Caco-2 (cell line): ENCODE results near the gene NXF1. TPM values are rescaled to one million over a fixed set of nuclear protein-coding genes. Genes with fewer than 3 reads are reported as not detected.
A peak's percentile ranks its signal among the peaks of the same experiment; 100 is the strongest.

Experiments
- BruUV-seq: library from RNA; stranded (reverse); fragments of 400-500 nt; replicated peaks from 2 replicates; lab custom pipeline; 2021; lab: Mats Ljungman, UMichigan
- CTCF ChIA-PET: fragments of 300-600 bp; sonication (Branson Sonifier 250); formaldehyde crosslinking; loops from one replicate; lab custom pipeline; 2022; ENCODE audit warnings: antibody characterized with exemption; lab: Charles Lee
- POLR2A ChIA-PET: fragments of 300-600 bp; sonication (Branson Sonifier 250); formaldehyde crosslinking; loops from one replicate; lab custom pipeline; 2022; ENCODE audit warnings: antibody characterized with exemption; lab: Charles Lee
- DNase-seq, 2 experiments: peaks; one replicate each; pipeline versions ENCODE4 v3.0.0 to v3.0.0-alpha.2; 2020 to 2022
- H3K27me3 ChIP-seq: replicated peaks from 2 replicates; pipeline ENCODE4 v1.6.0; 2011; ENCODE audit warnings: low read length; ENCODE audit not compliant: control insufficient read depth, insufficient read depth
- H3K36me3 ChIP-seq: 2 replicates; pipeline ENCODE4 v1.5.1; 2011; ENCODE audit warnings: low read length; ENCODE audit not compliant: control insufficient read depth, insufficient read depth
- H3K4me1 ChIP-seq: fragments of 250-450 bp; sonication (Bioruptor Pico); 2 replicates; pipeline ENCODE4 v1.5.1; 2020; ENCODE audit warnings: mild to moderate bottlenecking
- H3K4me3 ChIP-seq: 2 replicates; pipeline ENCODE4 v1.5.1; 2011; ENCODE audit warnings: low read depth, mild to moderate bottlenecking, control low read depth, low read length
- H3K9me3 ChIP-seq: fragments of 250-450 bp; sonication (Bioruptor Pico); 2 replicates; pipeline ENCODE4 v1.5.1; 2020; ENCODE audit warnings: mild to moderate bottlenecking, moderate library complexity
- H3K27ac Mint-ChIP-seq: one replicate; pipeline ENCODE4 v1.8.0; 2022; ENCODE audit warnings: mixed read lengths; ENCODE audit not compliant: unreplicated experiment
- H3K27me3 Mint-ChIP-seq: one replicate; pipeline ENCODE4 v1.8.0; 2022; ENCODE audit warnings: mixed read lengths; ENCODE audit not compliant: insufficient read depth, unreplicated experiment
- H3K36me3 Mint-ChIP-seq: one replicate; pipeline ENCODE4 v1.8.0; 2022; ENCODE audit warnings: mild to moderate bottlenecking, mixed read lengths; ENCODE audit not compliant: insufficient read depth, unreplicated experiment
- H3K4me1 Mint-ChIP-seq: one replicate; pipeline ENCODE4 v1.8.0; 2022; ENCODE audit warnings: low read depth, mixed read lengths; ENCODE audit not compliant: unreplicated experiment
- H3K4me3 Mint-ChIP-seq: one replicate; pipeline ENCODE4 v1.8.0; 2022; ENCODE audit warnings: mild to moderate bottlenecking, moderate library complexity, mixed read lengths; ENCODE audit not compliant: unreplicated experiment
- H3K9me3 Mint-ChIP-seq: one replicate; pipeline ENCODE4 v1.8.0; 2022; ENCODE audit warnings: mixed read lengths; ENCODE audit not compliant: unreplicated experiment
- intact Hi-C: fragments of 100-400 bp; cut with micrococcal nuclease; formaldehyde crosslinking; loops from one replicate; pipeline ENCODE4 v1.10.0; 2022; ENCODE audit not compliant: unreplicated experiment
- total RNA-seq: library from RNA; stranded (reverse); gene quantifications from 2 replicates; pipeline ENCODE4 v1.2.3, GENCODE V29; 2022
- TF ChIP-seq, protein P1 (sequence below), 2 experiments: fragments of 200-600 bp in 1 of 2; IDR thresholded peaks; 1 replicate in 1 of 2; 2 replicates in 1 of 2; pipeline versions ENCODE4 v1.5.1 to v1.8.0; 2011 to 2022; ENCODE audit warnings: antibody characterized with exemption in 1 of 2, control low read depth in 1 of 2, inconsistent platforms in 1 of 2, low read depth in 1 of 2, low read length in 1 of 2, mild to moderate bottlenecking in 1 of 2, moderate library complexity in 1 of 2; ENCODE audit not compliant: insufficient read depth in 1 of 2, severe bottlenecking in 1 of 2, unreplicated experiment in 1 of 2

Gene NXF1
- total RNA-seq, 1 experiment from 2014 or later: 77.5 TPM

- peak overlapping the region; percentile 83 for H3K4me3 Mint-ChIP-seq
- TF ChIP-seq, protein P1, sequence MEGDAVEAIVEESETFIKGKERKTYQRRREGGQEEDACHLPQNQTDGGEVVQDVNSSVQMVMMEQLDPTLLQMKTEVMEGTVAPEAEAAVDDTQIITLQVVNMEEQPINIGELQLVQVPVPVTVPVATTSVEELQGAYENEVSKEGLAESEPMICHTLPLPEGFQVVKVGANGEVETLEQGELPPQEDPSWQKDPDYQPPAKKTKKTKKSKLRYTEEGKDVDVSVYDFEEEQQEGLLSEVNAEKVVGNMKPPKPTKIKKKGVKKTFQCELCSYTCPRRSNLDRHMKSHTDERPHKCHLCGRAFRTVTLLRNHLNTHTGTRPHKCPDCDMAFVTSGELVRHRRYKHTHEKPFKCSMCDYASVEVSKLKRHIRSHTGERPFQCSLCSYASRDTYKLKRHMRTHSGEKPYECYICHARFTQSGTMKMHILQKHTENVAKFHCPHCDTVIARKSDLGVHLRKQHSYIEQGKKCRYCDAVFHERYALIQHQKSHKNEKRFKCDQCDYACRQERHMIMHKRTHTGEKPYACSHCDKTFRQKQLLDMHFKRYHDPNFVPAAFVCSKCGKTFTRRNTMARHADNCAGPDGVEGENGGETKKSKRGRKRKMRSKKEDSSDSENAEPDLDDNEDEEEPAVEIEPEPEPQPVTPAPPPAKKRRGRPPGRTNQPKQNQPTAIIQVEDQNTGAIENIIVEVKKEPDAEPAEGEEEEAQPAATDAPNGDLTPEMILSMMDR (IDR thresholded peaks at IDR 0.05; ENCODE audit: insufficient read depth in 1 of 2, low read depth in 1 of 2, low read length in 1 of 2, severe bottlenecking in 1 of 2, unreplicated experiment in 1 of 2): no peak
- BruUV-seq: no TSS peak
- peak overlapping the region; percentile 93 for H3K27ac Mint-ChIP-seq
- no peaks in the 10 kb centered on the region for H3K27me3 Mint-ChIP-seq
- no peak for DNase-seq
- peaks cover 6% of the 10 kb centered on the region; the same call in 1 of the 2 replicates for H3K36me3 ChIP-seq
- ChIA-PET CTCF (no interaction called here), POLR2A (interaction anchor here (0.7 to 1.6 kb wide), 4 partner anchors 30 to 86 kb away, joined by 3 to 6 read pairs (median 4); partner anchors contain the start of genes POLR2G and STX5)
- peak overlapping the region; percentile 1; the same call in 1 of the 2 replicates for H3K4me3 ChIP-seq
- peaks cover 5% of the 10 kb centered on the region for H3K4me1 ChIP-seq
- no peaks in the 10 kb centered on the region for H3K9me3 Mint-ChIP-seq
- H3K36me3 Mint-ChIP-seq: peaks cover 90% of the 10 kb centered on the region
- H3K4me1 Mint-ChIP-seq: peaks cover 14% of the 10 kb centered on the region
- H3K27me3 ChIP-seq: no peaks in the 10 kb centered on the region
- H3K9me3 ChIP-seq: no peaks in the 10 kb centered on the region
- intact Hi-C loops: loop anchor here (1.0 kb wide), 2 partner anchors 13 to 70 kb away; partner anchors contain the start of gene NXF1
Observed at GRCh38 chr11:62792202-62792575, 13.1 kb downstream of the NXF1 start.

- no TSS peak for BruUV-seq
- no peaks in the 10 kb centered on the region for H3K9me3 ChIP-seq
- Mint-ChIP-seq H3K27ac (peak within 1 kb of the TSS; percentile 93), H3K4me1 (peaks cover 14% of the 10 kb centered on the region), H3K9me3 (no peaks in the 10 kb centered on the region), H3K27me3 (no peaks in the 10 kb centered on the region), H3K4me3 (peak within 1 kb of the TSS; percentile 83), H3K36me3 (peaks cover 90% of the 10 kb centered on the region)
- TF ChIP-seq, protein P1 (IDR thresholded peaks at IDR 0.05; ENCODE audit: insufficient read depth in 1 of 2, low read depth in 1 of 2, low read length in 1 of 2, severe bottlenecking in 1 of 2, unreplicated experiment in 1 of 2): peak in 1 of 2 experiments; percentile 19
- intact Hi-C loops: loop anchor here (1.0 kb wide), 2 partner anchors 14 to 71 kb away; partner anchors contain the start of gene NXF1
- H3K27me3 ChIP-seq: no peaks in the 10 kb centered on the region
- H3K4me3 ChIP-seq: peak within 1 kb of the TSS; percentile 81
- H3K36me3 ChIP-seq: peaks cover 6% of the 10 kb centered on the region; the same call in 1 of the 2 replicates
- peaks cover 5% of the 10 kb centered on the region for H3K4me1 ChIP-seq
- CTCF ChIA-PET: interaction anchor here (0.9 kb wide), 1 partner anchor 22 kb away, joined by 3 read pairs; no protein-coding TSS in a partner anchor
- POLR2A ChIA-PET: interaction anchor here (0.6 to 1.6 kb wide), 7 partner anchors 20 to 65 kb away, joined by 3 to 5 read pairs (median 4); partner anchors contain the start of genes POLR2G, STX5 and TAF6L
- peak; percentile 84 to 92 for DNase-seq
Observed at GRCh38 chr11:62791501-62792201, 13.6 kb downstream of the NXF1 start, which contains the start of gene TMEM223. TSS of gene TMEM223 (minus strand) at chr11:62792006. CDS start at chr11:62791994, 12 bp downstream.

- H3K9me3 ChIP-seq: no peaks in the 10 kb centered on the region
- intact Hi-C loops: no loop called here
- Mint-ChIP-seq H3K27ac (peak overlapping the region; percentile 93), H3K36me3 (peaks cover 76% of the 10 kb centered on the region), H3K4me1 (peaks cover 12% of the 10 kb centered on the region), H3K4me3 (peak overlapping the region; percentile 91), H3K27me3 (no peaks in the 10 kb centered on the region), H3K9me3 (no peaks in the 10 kb centered on the region)
- no peaks in the 10 kb centered on the region for H3K27me3 ChIP-seq
- H3K36me3 ChIP-seq: peaks cover 6% of the 10 kb centered on the region; the same call in 1 of the 2 replicates
- POLR2A ChIA-PET: interaction anchor here (0.8 kb wide), 1 partner anchor 42 kb away, joined by 3 read pairs; no protein-coding TSS in a partner anchor
- CTCF ChIA-PET: interaction anchor here (0.8 kb wide), 1 partner anchor 66 kb away, joined by 3 read pairs; no protein-coding TSS in a partner anchor
- peaks cover 9% of the 10 kb centered on the region for H3K4me1 ChIP-seq
- no peak overlapping the region for H3K4me3 ChIP-seq
- no TSS peak for BruUV-seq
- DNase-seq: no peak
- TF ChIP-seq, protein P1 (IDR thresholded peaks at IDR 0.05; ENCODE audit: insufficient read depth in 1 of 2, low read depth in 1 of 2, low read length in 1 of 2, severe bottlenecking in 1 of 2, unreplicated experiment in 1 of 2): no peak
Observed at GRCh38 chr11:62789576-62789975, 15.7 kb downstream of the NXF1 start.
